Naive B cell (primary cell): Measurements from ENCODE around the gene ANTKMT. TPM values are rescaled to one million over a fixed set of nuclear protein-coding genes. Genes with fewer than 3 reads are reported as not detected.

Experiments used
- ATAC-seq, 2 donors: fragments of 150-1000 bp; cut with Tn5 transposase; 2 replicates each; pipeline ENCODE4 v1.10.0; 2021; ENCODE audit warnings: low read depth in 2 of 2, mild to moderate bottlenecking in 2 of 2, moderate library complexity in 2 of 2
- DNase-seq: peaks from one replicate; pipeline ENCODE4 v3.0.0; 2022
- H3K27ac Mint-ChIP-seq, 6 donors: one replicate each; pipeline ENCODE4 v1.8.0; 2020 to 2022; ENCODE audit warnings: mild to moderate bottlenecking in 6 of 6, mixed read lengths in 6 of 6, moderate library complexity in 5 of 6, inconsistent platforms in 2 of 6
- H3K27me3 Mint-ChIP-seq, 3 donors: one replicate each; pipeline ENCODE4 v1.8.0; 2021 to 2022; ENCODE audit warnings: mixed read lengths in 3 of 3, mild to moderate bottlenecking in 1 of 3
- H3K36me3 Mint-ChIP-seq, 2 donors: one replicate each; pipeline ENCODE4 v1.8.0; 2020 to 2022; ENCODE audit warnings: mixed read lengths in 2 of 2, inconsistent platforms in 1 of 2, mild to moderate bottlenecking in 1 of 2
- H3K4me1 Mint-ChIP-seq, 3 donors: one replicate each; pipeline ENCODE4 v1.8.0; 2020 to 2022; ENCODE audit warnings: mixed read lengths in 3 of 3, inconsistent platforms in 1 of 3, mild to moderate bottlenecking in 1 of 3, moderate library complexity in 1 of 3
- H3K4me3 Mint-ChIP-seq, 8 donors: one replicate each; pipeline ENCODE4 v1.8.0; 2020 to 2022; ENCODE audit warnings: mild to moderate bottlenecking in 8 of 8, mixed read lengths in 8 of 8, moderate library complexity in 8 of 8, inconsistent platforms in 2 of 8
- H3K9me3 Mint-ChIP-seq, 7 donors: one replicate each; pipeline ENCODE4 v1.8.0; 2020 to 2022; ENCODE audit warnings: mixed read lengths in 7 of 7, mild to moderate bottlenecking in 5 of 7, inconsistent platforms in 2 of 7, moderate library complexity in 1 of 7
- polyA plus RNA-seq, 6 donors: library from polyadenylated mRNA; unstranded; fragments of 300-500 nt; fragmentation: Illumina TruSeq; gene quantifications; one replicate each; pipeline ENCODE4 v1.2.3, GENCODE V29; 2021; ENCODE audit warnings: low read depth in 6 of 6

ANTKMT gene
- polyA plus RNA-seq, 6 donors from 2014 or later, result 21.5 to 62.0 (median 38.0) TPM

DNA sequence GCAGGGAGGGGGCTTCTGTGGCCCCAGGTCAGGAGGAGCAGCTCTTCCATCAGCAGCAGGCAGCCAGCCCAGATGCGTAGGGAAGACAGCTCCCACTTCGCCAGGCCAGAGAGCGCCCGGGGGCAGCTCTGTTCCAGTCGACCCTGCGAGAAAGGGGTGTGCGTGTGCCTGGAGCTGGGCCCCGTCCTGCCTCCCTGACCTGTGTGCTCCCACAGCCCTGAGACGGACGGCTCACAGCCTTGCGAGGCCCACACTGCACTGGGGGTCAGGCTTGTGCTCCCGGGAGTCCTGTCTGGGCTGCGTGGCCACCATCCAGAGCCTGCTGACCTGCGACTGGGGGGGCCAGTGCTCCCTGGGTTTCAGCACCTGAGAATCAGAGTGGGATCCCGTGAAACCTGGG lies 39.1 kb downstream of the ANTKMT start:
- Mint-ChIP-seq H3K36me3 (no peaks in the 10 kb centered on the region), H3K4me1 (peaks cover 0 to 6% (median 0%) of the 10 kb centered on the region in 3 donors), H3K27ac (no peak overlapping the region), H3K9me3 (peaks cover 0 to 5% (median 0%) of the 10 kb centered on the region in 7 donors), H3K27me3 (peaks cover 6 to 26% (median 8%) of the 10 kb centered on the region in 3 donors), H3K4me3 (no peak overlapping the region)
- ATAC-seq, result no peak
- no peak for DNase-seq

DNA sequence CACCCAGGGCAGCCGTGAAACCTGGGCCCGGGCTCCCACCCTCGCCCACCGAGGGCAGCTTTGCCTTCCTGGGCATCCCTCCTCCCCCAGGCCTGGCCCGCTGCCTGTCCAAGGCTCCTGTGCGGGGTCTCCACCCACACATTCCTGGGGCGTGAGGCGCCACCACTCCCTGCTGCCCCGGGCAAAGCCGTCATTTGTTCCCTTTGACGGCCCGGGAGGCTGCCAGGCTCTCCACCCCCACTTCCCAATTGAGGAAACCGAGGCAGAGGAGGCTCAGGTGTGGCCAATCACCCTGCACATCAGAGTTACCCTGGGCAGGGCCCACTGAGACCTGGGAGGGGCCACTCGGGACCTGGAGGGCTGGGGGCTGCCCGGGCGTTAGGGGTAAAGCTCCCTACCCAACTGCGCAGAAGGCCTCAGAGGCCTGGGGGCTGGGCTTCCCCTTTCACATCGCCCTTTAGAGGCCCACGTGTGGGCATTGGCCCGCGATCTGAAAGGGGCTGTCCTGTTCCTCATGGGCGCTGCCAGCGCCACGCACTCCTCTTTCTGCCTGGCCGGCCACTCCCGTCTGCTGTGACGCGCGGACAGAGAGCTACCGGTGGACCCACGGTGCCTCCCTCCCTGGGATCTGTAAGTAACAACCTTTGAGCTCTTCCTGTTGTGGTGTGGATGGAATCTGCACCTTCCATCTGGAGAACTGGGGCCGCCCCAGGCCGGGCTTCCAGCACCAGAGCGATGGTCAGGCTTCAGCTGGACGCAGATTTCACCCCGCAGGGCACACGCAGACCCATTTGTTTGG lies 39.8 kb downstream of the ANTKMT start, which contains the start of gene MSLN:
TSS of gene MSLN (plus strand) at position 190 of the 799 bp plus-strand sequence. CDS start 1,947 bp downstream, outside the sequence.
- ATAC-seq (no peak), DNase-seq (no peak)
- H3K4me3 Mint-ChIP-seq, result no peak within 1 kb of the TSS
- H3K36me3 Mint-ChIP-seq, result no peaks in the 10 kb centered on the region
- peaks cover 0 to 5% (median 0%) of the 10 kb centered on the region in 3 donors for H3K4me1 Mint-ChIP-seq
- H3K9me3 Mint-ChIP-seq, result peaks cover 0 to 5% (median 0%) of the 10 kb centered on the region in 7 donors
- peaks cover 6 to 26% (median 8%) of the 10 kb centered on the region in 3 donors for H3K27me3 Mint-ChIP-seq
- H3K27ac Mint-ChIP-seq, result no peak within 1 kb of the TSS

GRCh38 chr16:761625-762513 lies 40.9 kb downstream of the ANTKMT start:
- H3K27ac Mint-ChIP-seq, result no peak overlapping the region
- ATAC-seq (no peak), DNase-seq (no peak)
- peaks cover 6 to 19% (median 8%) of the 10 kb centered on the region in 3 donors for H3K27me3 Mint-ChIP-seq
- H3K9me3 Mint-ChIP-seq, result peaks cover 0 to 4% (median 0%) of the 10 kb centered on the region in 7 donors
- H3K4me3 Mint-ChIP-seq, result no peak overlapping the region
- H3K36me3 Mint-ChIP-seq, result no peaks in the 10 kb centered on the region
- peaks cover 0 to 3% (median 0%) of the 10 kb centered on the region in 3 donors for H3K4me1 Mint-ChIP-seq

GRCh38 chr16:762595-763268 lies 41.8 kb downstream of the ANTKMT start:
- peaks cover 0 to under 1% (median 0%) of the 10 kb centered on the region in 3 donors for H3K4me1 Mint-ChIP-seq
- peaks cover 0 to 2% (median 0%) of the 10 kb centered on the region in 7 donors for H3K9me3 Mint-ChIP-seq
- no peaks in the 10 kb centered on the region for H3K36me3 Mint-ChIP-seq
- H3K27me3 Mint-ChIP-seq, result peaks cover 3 to 16% (median 4%) of the 10 kb centered on the region in 3 donors
- H3K4me3 Mint-ChIP-seq, result no peak overlapping the region
- no peak for DNase-seq
- ATAC-seq, result no peak
- no peak overlapping the region for H3K27ac Mint-ChIP-seq

DNA sequence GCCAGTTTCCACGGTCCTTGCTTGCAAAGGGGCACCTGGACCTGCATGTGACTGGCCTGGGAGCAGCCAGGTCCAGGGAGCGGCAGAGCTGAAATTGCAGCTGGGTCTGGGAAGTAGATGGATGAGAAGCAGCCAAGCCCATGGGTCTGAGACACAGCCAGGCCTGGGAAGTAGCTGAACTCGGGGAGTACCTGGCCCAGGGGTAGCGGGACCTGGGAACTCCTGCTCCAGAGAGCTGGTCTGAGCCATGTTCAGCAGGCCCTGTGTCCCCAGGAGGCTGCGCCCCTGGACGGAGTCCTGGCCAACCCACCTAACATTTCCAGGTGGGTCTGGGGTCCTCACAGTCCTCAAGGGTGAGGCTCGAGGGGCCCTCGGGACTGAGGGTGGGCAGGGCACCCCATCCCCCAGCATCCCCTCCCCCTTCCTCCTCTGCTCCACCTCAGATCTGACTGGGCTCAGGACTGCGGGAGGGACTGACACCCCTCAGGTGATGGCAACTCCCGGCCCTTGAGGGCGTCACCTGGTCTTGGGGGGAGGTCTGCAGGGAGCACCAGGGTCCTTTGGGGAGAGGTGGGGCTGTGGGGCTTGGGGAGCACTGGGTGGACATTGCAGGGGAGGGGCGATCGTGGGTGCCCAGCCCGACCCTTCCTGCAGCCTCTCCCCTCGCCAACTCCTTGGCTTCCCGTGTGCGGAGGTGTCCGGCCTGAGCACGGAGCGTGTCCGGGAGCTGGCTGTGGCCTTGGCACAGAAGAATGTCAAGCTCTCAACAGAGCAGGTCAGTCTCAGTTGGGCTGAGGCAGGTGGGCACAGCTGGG lies 42.6 kb downstream of the ANTKMT start:
- Mint-ChIP-seq H3K27ac (no peak overlapping the region), H3K4me1 (no peaks in the 10 kb centered on the region), H3K27me3 (peaks cover 0 to 13% (median 0%) of the 10 kb centered on the region in 3 donors), H3K36me3 (no peaks in the 10 kb centered on the region), H3K9me3 (no peaks in the 10 kb centered on the region), H3K4me3 (no peak overlapping the region)
- ATAC-seq (no peak), DNase-seq (no peak)

DNA sequence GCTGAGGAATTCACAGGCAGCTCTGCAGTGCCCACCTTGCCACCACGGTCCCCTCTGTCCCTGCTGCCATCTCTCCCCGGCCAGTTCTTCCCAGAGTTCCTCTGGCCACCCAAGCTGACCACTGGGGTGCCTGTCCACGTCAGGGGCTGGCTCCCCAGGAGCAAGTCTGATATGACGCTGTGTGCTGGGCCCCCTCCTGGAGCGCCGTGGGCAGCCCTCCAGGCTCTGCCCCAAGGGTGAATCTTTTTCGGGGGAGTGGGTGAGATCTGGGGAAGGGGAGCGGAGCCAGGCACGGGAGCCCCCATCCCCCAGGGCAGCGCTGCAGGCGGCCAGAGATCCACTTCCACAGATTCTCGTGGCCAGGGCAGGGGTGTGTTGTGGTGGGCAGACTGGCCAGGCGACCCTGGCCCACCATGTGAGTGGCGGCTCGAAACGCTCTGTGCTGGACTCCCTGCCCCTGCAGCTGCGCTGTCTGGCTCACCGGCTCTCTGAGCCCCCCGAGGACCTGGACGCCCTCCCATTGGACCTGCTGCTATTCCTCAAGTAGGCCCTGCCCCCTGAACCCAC lies 43.3 kb downstream of the ANTKMT start:
- H3K4me3 Mint-ChIP-seq, result no peak overlapping the region
- no peaks in the 10 kb centered on the region for H3K9me3 Mint-ChIP-seq
- no peaks in the 10 kb centered on the region for H3K4me1 Mint-ChIP-seq
- H3K36me3 Mint-ChIP-seq, result no peaks in the 10 kb centered on the region
- H3K27ac Mint-ChIP-seq, result no peak overlapping the region
- DNase-seq, result no peak
- H3K27me3 Mint-ChIP-seq, result peaks cover 0 to 13% (median 0%) of the 10 kb centered on the region in 3 donors
- ATAC-seq, result no peak

- no peaks in the 10 kb centered on the region for H3K36me3 Mint-ChIP-seq
- no peak overlapping the region for H3K27ac Mint-ChIP-seq
- DNase-seq, result no peak
- ATAC-seq, result no peak
- H3K4me3 Mint-ChIP-seq, result no peak overlapping the region
- no peaks in the 10 kb centered on the region for H3K4me1 Mint-ChIP-seq
- H3K9me3 Mint-ChIP-seq, result no peaks in the 10 kb centered on the region
- H3K27me3 Mint-ChIP-seq, result peaks cover 0 to 13% (median 0%) of the 10 kb centered on the region in 3 donors
These were observed 44.0 kb downstream of the ANTKMT start for GRCh38 chr16:764848-765487.

- no peaks in the 10 kb centered on the region for H3K36me3 Mint-ChIP-seq
- peaks cover 0 to 13% (median 0%) of the 10 kb centered on the region in 3 donors for H3K27me3 Mint-ChIP-seq
- no peak for ATAC-seq
- H3K9me3 Mint-ChIP-seq, result no peaks in the 10 kb centered on the region
- DNase-seq, result no peak
- no peaks in the 10 kb centered on the region for H3K4me1 Mint-ChIP-seq
- H3K4me3 Mint-ChIP-seq, result no peak overlapping the region
- no peak overlapping the region for H3K27ac Mint-ChIP-seq
These were observed 44.5 kb downstream of the ANTKMT start for GRCh38 chr16:765488-765865.

GRCh38 chr16:766008-766819 lies 45.3 kb downstream of the ANTKMT start:
- peaks cover 0 to 13% (median 0%) of the 10 kb centered on the region in 3 donors for H3K27me3 Mint-ChIP-seq
- no peaks in the 10 kb centered on the region for H3K9me3 Mint-ChIP-seq
- H3K4me1 Mint-ChIP-seq, result no peaks in the 10 kb centered on the region
- DNase-seq, result no peak
- H3K36me3 Mint-ChIP-seq, result no peaks in the 10 kb centered on the region
- H3K27ac Mint-ChIP-seq, result no peak overlapping the region
- ATAC-seq, result no peak
- no peak overlapping the region for H3K4me3 Mint-ChIP-seq

GRCh38 chr16:766820-767640 lies 46.1 kb downstream of the ANTKMT start:
- DNase-seq, result no peak
- H3K9me3 Mint-ChIP-seq, result no peaks in the 10 kb centered on the region
- no peak for ATAC-seq
- H3K36me3 Mint-ChIP-seq, result no peaks in the 10 kb centered on the region
- H3K4me1 Mint-ChIP-seq, result no peaks in the 10 kb centered on the region
- no peak overlapping the region for H3K27ac Mint-ChIP-seq
- peaks cover 0 to 13% (median 0%) of the 10 kb centered on the region in 3 donors for H3K27me3 Mint-ChIP-seq
- H3K4me3 Mint-ChIP-seq, result no peak overlapping the region

- no peak overlapping the region for H3K4me3 Mint-ChIP-seq
- H3K9me3 Mint-ChIP-seq, result no peaks in the 10 kb centered on the region
- H3K4me1 Mint-ChIP-seq, result no peaks in the 10 kb centered on the region
- H3K27ac Mint-ChIP-seq, result no peak overlapping the region
- ATAC-seq (no peak), DNase-seq (no peak)
- H3K27me3 Mint-ChIP-seq, result peaks cover 0 to 10% (median 0%) of the 10 kb centered on the region in 3 donors
- H3K36me3 Mint-ChIP-seq, result no peaks in the 10 kb centered on the region
These were observed 46.8 kb downstream of the ANTKMT start for GRCh38 chr16:767743-768235.
